Measurements from ENCODE around the gene ULK4.

GRCh38 chr3:41259449-41260062 lies 702.3 kb downstream of the ULK4 start:
- no peak for TF ChIP-seq POLR2A (IDR thresholded peaks at IDR 0.05)
- no peak for TF ChIP-seq CTCF (IDR thresholded peaks at IDR 0.05)

Measured in tibial nerve (tissue), 3 donors.